Head of caudate nucleus (tissue), 42 donors: Measurements from ENCODE around the gene SAP130.

Experiments used
- DNase-seq, 42 donors: peaks; one replicate each; pipeline versions ENCODE4 v3.0.0 to v3.0.0-alpha.2; 2020 to 2021; ENCODE audit warnings: mixed read lengths in 7 of 42
- intact Hi-C: fragments of 100-400 bp; cut with DNase I; formaldehyde crosslinking; loops from one replicate; pipeline ENCODE4 v1.15.0; 2022

The SAP130 gene

DNA sequence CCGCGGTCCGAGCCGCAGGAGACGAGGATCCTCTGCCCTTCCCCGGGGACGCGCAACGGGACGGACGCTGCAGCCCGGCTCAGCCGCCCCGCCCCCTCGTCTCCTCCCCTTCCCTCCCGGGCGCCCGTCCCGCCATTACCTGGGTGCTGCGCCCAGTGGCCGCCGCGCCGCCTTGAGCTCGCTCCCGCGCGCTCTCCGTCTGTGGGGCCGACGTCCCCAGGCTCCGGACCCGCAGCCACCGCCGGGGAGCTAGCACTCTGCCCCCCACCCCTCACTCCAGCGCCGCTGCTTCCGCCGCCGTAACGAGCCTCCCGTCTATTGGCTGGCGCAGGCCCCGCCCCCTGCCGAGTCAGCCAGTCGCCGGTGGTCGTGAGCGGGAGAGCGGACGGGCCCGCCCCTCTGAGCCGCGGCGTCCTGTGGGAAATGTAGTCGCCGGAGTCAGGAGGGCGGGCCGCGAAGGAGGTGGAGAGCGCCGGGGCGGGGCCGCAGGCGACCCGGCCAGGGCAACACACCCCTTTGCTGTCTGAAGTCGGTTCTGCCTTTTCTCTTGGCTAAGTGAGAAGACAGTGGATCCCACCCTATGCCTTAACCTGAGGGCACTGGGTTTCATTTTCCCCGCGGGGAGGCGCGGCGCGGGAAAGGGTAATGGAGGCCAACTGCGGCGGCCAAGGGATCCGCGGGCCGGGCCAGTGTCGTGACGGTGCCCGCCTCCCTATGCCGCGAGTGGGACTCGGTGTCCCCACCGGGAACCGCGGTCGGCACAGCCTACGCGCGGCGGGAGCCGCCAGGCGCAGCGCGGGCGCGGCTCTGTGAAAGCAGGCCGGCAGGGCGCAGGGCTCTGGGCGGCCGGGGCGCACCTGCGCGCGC is at the start of gene SAP130:
Gene SAP130 (minus strand): TSS at position 259 of the 867 bp plus-strand sequence. CDS start 1,767 bp downstream, outside the sequence.
- peak; percentile 95 to 100 (median 99) for DNase-seq
- intact Hi-C loops, result loop anchor here (2.0 to 10.0 kb wide), 2 partner anchors 63 to 143 kb away; partner anchors contain the start of genes AMMECR1L and UGGT1

DNA sequence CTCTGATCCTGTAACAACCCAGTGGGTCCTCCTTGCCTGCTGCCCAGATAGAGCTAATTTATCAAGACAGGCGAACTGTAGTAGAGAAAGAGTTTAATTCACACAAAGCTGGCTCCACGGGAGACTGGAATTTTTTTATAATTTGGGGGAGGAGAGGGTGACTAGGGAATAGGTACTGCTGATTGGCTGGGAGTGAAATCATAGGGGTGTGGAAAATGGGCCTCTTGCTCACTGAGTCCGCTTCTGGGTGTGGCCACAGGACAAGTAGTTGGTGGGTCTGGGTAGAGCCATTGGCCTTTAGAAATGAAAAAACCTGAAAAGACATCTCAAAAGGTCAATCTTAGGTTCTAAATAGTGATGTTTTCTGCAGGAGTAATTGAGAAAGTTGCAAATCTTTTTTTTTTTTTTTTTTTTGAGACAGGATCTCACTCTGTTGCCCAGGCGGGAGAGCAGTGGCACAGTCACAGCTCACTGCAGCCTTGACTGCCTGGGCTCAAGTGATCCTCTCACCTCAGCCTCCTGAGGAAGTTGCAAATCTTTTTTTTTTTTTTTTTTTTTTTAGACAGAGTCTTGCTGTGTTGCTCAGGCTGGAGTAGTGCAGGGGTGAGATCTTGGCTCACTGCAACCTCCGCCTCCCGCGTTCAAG is 48.7 kb upstream of the SAP130 start:
- DNase-seq, result no peak
- intact Hi-C loops, result no loop called here

DNA sequence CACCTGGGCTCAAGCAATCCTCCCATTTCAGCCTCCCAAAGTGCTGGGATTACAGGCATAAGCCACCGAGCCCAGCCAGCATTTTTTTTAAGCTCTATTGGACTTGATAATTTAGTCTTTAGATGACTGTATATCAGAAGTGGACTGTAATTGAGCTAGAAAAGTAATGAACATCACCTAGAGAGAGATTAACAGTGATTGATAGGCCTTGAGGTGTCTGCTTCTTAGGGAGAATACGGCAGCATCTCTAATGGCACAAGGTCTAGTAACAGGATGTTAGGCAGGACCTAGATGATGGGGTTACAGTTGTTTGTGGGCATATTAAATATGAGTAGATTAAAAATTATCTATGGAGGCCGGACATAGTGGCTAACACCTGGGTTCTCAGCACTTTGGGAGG is 45.4 kb upstream of the SAP130 start:
- intact Hi-C loops, result no loop called here

DNA sequence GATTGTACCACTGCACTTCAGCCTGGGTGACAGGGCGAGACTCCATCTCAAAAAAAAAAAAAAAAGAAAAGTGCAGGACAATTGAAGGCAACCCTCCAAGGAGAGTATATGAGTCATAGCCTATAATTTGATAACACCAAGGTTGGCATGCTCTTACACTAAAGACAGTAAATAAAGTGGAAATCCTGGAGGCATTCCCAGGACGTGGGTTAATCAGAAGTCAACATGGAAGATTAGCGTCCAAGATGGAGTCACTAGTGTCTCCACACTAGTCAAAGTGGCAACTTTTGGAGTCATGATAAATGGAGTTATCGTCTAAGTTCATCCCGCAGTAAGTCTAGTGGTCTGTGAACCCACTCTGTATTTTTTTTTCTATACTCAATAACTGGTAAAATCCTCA is 41.9 kb upstream of the SAP130 start:
- intact Hi-C loops, result no loop called here
- no peak for DNase-seq

More for the DNA sequence above, 45.4 kb upstream of the SAP130 start:
- DNase-seq, result no peak

- DNase-seq, result no peak
- intact Hi-C loops, result no loop called here
Measured at GRCh38 chr2:128064353-128064752, 36.5 kb upstream of the SAP130 start.

DNA sequence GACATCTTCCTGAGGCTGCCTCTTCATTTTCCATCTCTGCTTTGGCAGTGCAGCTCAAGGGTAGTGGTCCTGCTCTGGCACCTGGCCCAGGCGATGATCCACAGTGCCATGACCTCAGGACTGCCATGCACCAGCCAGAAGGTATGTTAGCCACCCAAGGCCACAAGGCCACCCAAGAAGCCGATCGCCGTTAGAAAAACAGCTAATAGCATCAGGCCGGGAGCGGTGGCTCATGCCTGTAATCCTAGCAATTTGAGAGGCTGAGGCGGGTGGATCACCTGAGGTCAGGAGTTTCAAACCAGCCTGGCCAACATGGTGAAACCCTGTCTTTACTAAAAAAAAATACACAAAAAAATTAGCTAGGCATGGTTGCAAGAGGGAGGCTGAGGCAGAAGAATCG is 34.7 kb upstream of the SAP130 start:
- intact Hi-C loops, result no loop called here
- no peak for DNase-seq

GRCh38 chr2:128058114-128058513 is 30.3 kb upstream of the SAP130 start:
- intact Hi-C loops, result no loop called here
- DNase-seq, result no peak

GRCh38 chr2:128057334-128057733 is 29.5 kb upstream of the SAP130 start:
- no peak for DNase-seq

DNA sequence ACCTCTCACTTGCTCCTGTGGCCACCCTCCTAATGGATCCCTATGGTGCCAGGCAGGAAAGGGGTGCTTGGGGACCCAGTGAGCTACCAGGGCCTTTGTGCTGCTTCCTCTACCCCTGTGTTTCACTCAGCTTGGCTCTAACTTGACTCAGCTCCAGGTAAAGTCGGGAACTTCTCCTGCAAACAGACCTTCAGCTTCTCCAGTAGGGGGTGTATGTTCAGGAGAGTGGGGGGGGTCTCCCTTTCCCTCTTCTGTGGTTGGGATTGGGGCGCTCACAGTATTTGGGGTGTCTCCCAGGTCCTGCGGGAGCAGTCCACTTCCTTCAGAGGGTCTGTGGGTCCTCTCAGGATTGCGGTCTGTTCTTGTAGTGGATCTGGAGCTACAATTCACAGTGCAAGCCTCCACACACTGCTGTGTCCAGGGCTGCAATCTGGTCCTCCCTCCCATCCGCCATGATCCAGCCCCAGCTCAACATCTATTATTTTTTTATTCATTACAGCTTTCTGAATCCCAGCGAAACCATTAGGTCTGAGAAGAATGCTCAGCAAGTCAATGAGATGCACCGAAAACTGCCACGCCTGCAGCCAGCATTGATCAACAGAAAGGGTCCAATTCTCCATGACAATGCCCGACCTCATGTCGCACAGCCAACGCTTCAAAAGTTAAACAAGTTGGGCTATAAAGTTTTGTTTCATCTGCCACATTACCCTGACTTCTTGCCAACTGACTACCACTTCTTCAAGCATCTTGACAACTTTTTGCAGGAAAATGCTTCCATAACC is 26.4 kb upstream of the SAP130 start:
- intact Hi-C loops, result no loop called here
- DNase-seq, result no peak

More at GRCh38 chr2:128057334-128057733, 29.5 kb upstream of the SAP130 start:
- intact Hi-C loops, result no loop called here

DNA sequence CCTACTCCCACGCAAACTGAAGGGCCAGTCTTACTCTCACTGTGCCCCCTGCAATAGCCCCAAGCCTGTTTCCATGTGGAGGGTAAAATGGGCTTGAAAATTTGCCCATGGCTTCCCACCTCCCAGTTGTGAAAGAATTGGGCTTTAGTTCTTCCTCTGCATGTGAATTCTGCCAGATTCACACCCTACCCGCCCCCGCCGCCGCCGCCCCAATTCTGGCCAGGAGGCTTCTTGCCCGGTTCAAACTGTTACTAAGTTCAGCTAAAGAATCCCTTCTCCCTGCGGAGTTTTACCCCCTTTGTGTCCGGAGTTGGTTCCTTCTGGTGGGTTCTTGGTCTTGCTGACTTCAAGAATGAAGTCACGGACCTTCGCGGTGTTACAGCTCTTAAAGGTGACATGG is 25.5 kb upstream of the SAP130 start:
- intact Hi-C loops, result no loop called here
- DNase-seq, result no peak

DNA sequence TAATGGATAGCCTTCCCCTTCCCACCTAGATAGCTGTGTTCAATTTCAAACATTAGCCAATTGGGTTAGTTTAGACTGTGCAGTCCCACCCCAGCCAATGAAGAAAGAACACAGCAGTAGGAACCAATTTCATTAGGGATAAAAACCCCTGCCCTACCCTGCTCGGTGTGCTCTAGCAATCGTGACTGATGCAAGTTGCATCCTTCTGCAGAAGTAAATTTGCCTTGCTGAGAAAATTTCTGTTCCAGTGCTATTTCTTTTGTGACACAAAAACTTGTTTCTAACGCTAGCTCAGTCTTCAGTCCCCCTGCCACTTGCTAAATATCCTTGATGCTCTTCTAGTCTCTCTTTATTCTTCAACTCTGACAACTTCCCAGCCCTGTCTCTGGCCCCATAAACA is 15.2 kb upstream of the SAP130 start:
- intact Hi-C loops, result no loop called here
- DNase-seq, result no peak

DNA sequence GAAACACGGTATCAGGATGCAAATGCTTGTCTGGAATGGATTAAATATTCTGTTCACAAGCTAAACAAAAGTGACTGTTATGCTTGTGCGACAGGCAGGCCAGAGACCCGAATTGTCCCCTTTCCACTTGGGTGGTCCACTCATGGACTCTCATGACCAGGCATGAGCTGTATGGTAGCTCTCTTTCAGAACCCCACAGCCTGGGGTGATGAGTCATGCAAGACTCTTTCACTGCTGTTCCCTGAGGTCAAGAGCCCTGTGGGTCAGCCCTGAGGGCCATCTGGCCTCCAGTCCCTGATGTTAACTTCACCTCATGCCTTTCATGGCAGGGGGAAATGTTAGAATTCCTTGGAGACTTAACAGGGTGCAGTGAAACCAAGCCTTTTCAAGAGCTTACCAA is 13.7 kb upstream of the SAP130 start:
- DNase-seq, result no peak
- intact Hi-C loops, result no loop called here

GRCh38 chr2:128040166-128040771 is 12.4 kb upstream of the SAP130 start:
- intact Hi-C loops, result no loop called here
- no peak for DNase-seq

DNA sequence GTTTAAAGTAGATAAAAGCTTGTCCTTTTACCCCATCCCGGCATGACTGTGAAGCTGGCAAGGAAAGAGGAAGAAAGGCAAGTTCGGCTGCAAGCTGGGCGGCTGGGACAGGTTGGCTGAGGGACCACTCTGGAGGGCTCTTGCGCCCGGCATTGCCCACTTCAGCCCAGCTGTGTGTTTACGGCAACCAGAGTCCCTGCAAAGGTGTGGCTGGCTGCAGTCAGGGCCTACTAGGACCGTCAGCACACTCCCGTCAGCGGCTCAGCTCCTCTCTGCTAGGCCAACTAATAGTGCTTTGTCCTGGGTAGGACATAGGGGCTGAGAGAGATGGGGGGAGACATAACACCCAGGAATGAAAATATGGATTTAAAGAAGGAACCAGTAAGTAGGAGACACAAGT is 11.7 kb upstream of the SAP130 start:
- intact Hi-C loops, result no loop called here

DNA sequence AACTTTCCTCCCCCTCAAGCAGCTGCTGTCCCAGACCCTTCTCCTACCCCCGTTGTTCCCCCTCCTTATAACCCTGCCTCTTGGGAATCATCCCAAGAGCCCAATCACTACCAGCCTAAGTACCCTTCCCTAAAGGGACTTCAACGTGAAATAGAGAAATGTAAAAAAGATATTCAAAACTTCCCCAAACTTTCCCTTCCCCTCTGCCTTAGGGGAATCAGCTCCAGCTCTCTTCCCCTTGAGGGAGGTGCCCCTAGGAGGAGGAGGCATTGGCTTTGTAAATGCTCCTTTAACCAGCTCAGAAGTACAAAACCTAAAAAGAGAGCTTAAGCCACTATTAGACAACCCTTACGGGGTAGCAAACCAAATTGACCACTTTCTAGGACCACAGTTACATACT is 10.6 kb upstream of the SAP130 start:
- intact Hi-C loops, result no loop called here

More for the DNA sequence above, 11.7 kb upstream of the SAP130 start:
- DNase-seq, result no peak

DNA sequence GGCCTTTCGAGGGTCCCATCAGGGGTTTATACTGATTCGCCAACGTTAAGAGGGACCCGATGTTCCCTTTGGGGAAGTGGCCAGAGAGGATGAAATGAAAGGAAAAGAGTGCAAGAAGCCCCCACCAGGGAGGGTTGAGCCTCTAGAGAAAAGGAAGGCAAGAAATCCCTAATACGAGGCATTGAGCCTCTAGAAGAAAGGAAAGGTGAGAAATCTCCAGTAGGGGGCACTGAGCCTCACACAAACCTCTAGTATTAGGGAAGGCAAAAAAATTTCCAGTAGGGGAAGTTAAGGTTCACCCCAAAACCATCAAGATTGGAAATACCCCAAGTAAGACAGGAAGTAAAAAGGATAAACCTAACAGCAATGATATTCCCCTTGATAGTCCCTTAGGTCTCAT is 9.8 kb upstream of the SAP130 start:
- DNase-seq, result no peak
- intact Hi-C loops, result no loop called here

More for the DNA sequence above, 10.6 kb upstream of the SAP130 start:
- no peak for DNase-seq

DNA sequence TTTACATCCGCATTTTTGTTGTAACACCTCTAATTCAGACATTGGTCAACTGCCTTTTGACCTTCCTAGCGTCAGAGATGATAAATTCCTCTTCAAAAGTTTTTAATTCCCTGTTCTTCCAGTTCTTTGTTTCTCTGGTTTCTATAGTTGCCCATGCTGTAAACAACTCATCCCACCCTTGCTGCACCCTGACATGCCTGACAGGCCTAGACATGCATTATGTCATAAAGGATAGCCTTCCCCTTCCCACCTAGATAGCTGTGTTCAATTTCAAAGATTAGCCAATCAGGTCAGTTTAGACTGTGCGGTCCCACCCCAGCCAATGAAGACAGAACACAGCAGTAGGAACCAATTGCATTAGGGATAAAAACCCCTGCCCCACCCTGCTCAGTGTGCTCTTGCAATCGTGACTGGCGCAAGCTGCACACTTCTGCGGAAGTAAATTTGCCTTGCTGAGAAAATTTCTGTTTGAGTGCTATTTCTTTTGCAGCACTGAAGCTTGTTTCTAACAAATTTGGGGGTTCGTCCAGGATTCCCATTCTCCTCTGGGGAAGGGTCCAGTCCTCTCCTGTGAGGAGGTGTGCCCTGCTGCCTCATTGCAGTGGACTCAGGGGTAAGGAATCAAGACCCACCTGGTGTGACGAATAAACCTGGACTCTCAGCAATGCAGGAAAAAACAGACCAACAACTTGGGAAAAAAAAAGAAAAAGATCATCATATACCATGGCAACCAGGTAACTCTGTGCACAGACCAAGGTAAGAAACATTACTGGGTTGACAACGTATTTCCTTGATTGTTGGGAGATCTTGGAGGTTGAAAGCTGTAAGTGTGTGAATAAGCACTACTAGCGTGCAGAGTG is 9.1 kb upstream of the SAP130 start:
- DNase-seq, result no peak
- intact Hi-C loops, result no loop called here

DNA sequence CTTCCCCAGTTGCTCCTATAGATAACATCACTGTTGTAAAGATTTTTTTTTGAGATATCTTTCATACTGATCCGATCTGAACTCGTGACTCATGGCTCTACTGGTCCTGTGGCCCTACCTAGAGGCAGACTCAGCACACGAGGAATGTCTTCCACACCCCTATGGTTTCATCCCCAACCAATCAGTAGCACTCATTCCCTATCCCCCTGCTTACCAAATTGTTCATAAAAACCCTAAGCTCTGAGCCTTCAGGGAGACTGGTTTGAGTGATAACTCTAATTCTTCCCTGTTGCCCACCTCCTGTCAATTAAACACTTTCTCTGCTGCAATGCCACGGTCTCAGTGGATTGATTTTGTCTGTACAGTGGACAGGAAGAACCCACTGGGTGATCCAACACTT is 4.2 kb upstream of the SAP130 start:
- intact Hi-C loops, result no loop called here
- DNase-seq, result no peak
